HepG2 (cell line): Measurements from ENCODE around the gene KLRF2. TPM values are rescaled to one million over a fixed set of nuclear protein-coding genes. Genes with fewer than 3 reads are reported as not detected.

Experiments used
- ATAC-seq: fragments of 200-7000 bp; cut with Tn5 transposase; 3 replicates; pipeline ENCODE4 v1.9.1; 2020; ENCODE audit warnings: mild to moderate bottlenecking, moderate library complexity
- BruUV-seq: library from RNA; stranded (reverse); fragments of 400-500 nt; replicated peaks from 2 replicates; lab custom pipeline; 2021; lab: Mats Ljungman, UMichigan
- CTCF ChIA-PET: fragments of 300-600 bp; formaldehyde crosslinking; extraction: SDS; loops from one replicate; lab custom pipeline; 2021; ENCODE audit warnings: low total read pairs, inconsistent platforms, low intra/inter-chr PET ratio; lab: Yijun Ruan, JAX
- POLR2A ChIA-PET: fragments of 350-600 bp; sonication (Branson Sonifier 250); formaldehyde crosslinking; loops from one replicate; lab custom pipeline; 2020; ENCODE audit warnings: antibody characterized with exemption, inconsistent platforms; lab: Yijun Ruan, JAX
- DNase-seq: peaks from one replicate; pipeline ENCODE4 v3.0.0-alpha.2; 2015; ENCODE audit warnings: low spot score
- FAIRE-seq: peaks from 3 replicates; lab custom pipeline; 2011; peaks lifted over from hg19 to GRCh38; lab: Jason Lieb, UNC
- H2AFZ ChIP-seq: one replicate; pipeline ENCODE4 v1.6.1; 2011; ENCODE audit warnings: low read length, inconsistent platforms
- H3K27ac ChIP-seq: fragments of 300-600 bp; 3 replicates; pipeline ENCODE4 v1.8.0; 2011; ENCODE audit warnings: mixed run types, mild to moderate bottlenecking, mixed read lengths, low read length, inconsistent platforms; ENCODE audit not compliant: insufficient read depth; ENCODE audit errors: extremely low read length
- H3K27me3 ChIP-seq, 2 experiments: fragments of 200-600 bp in 1 of 2; 2 replicates in 1 of 2; 3 replicates in 1 of 2; pipeline versions ENCODE4 v1.6.0 to v1.8.0; 2011; ENCODE audit warnings: low read length in 2 of 2, mild to moderate bottlenecking in 2 of 2, moderate library complexity in 2 of 2, inconsistent platforms in 1 of 2; ENCODE audit not compliant: insufficient read depth in 2 of 2, control insufficient read depth in 1 of 2
- H3K36me3 ChIP-seq, 2 experiments: fragments of 200-600 bp in 1 of 2; replicated peaks in 1 of 2; 2 replicates in 1 of 2; 3 replicates in 1 of 2; pipeline versions ENCODE4 v1.5.1 to v1.8.0; 2011; ENCODE audit warnings: low read length in 2 of 2, inconsistent platforms in 1 of 2; ENCODE audit not compliant: insufficient read depth in 2 of 2, control insufficient read depth in 1 of 2
- H3K4me1 ChIP-seq: 2 replicates; pipeline ENCODE4 v1.5.1; 2012; ENCODE audit warnings: low read length, inconsistent platforms; ENCODE audit not compliant: insufficient read depth
- H3K4me2 ChIP-seq: 2 replicates; pipeline ENCODE4 v1.6.0; 2011; ENCODE audit warnings: low read depth, low read length, inconsistent platforms
- H3K4me3 ChIP-seq, 3 experiments: fragments of 200-600 bp in 1 of 3; sonication (generic), shearing (Covaris generic) in 1 of 3; replicated peaks in 1 of 3; 2 replicates each; pipeline ENCODE4 v1.5.1; 2011 to 2016; ENCODE audit warnings: low read length in 3 of 3, inconsistent platforms in 2 of 3, low read depth in 2 of 3, mild to moderate bottlenecking in 2 of 3, control low read depth in 1 of 3, mixed read lengths in 1 of 3; ENCODE audit not compliant: insufficient read depth in 1 of 3
- H3K79me2 ChIP-seq: one replicate; pipeline ENCODE4 v1.6.1; 2011; ENCODE audit warnings: low read length, inconsistent platforms; ENCODE audit not compliant: insufficient read depth
- H3K9ac ChIP-seq: 2 replicates; pipeline ENCODE4 v1.6.0; 2011; ENCODE audit warnings: mild to moderate bottlenecking, low read depth, low read length, inconsistent platforms; ENCODE audit not compliant: insufficient read depth
- H3K9me3 ChIP-seq: 2 replicates; pipeline ENCODE4 v1.5.1; 2012; ENCODE audit warnings: mild to moderate bottlenecking, low read length
- H4K20me1 ChIP-seq: 2 replicates; pipeline ENCODE4 v1.6.0; 2011; ENCODE audit warnings: inconsistent platforms, mild to moderate bottlenecking, low read length, moderate library complexity; ENCODE audit not compliant: insufficient read depth
- BORCS8-MEF2B ChIP-seq: sonication (generic); formaldehyde crosslinking; IDR thresholded peaks from 2 replicates; pipeline ENCODE4 v1.8.0; 2022; ENCODE audit warnings: mild to moderate bottlenecking, missing genetic modification reagents
- BRF2 ChIP-seq: sonication (generic); formaldehyde crosslinking; IDR thresholded peaks from 2 replicates; pipeline ENCODE4 v1.8.1; 2022; ENCODE audit warnings: mild to moderate bottlenecking, missing genetic modification reagents
- RARG ChIP-seq: sonication (generic); formaldehyde crosslinking; IDR thresholded peaks from 2 replicates; pipeline ENCODE4 v1.4.0; 2020; ENCODE audit warnings: low read depth, mild to moderate bottlenecking, missing genetic modification reagents
- ZBTB1 ChIP-seq: sonication (generic); formaldehyde crosslinking; IDR thresholded peaks from 2 replicates; pipeline ENCODE4 v1.4.0; 2020; ENCODE audit warnings: missing genetic modification reagents, borderline replicate concordance
- ZBTB4 ChIP-seq: sonication (generic); formaldehyde crosslinking; IDR thresholded peaks from 2 replicates; pipeline ENCODE4 v1.4.0; 2020; ENCODE audit warnings: missing genetic modification reagents, mild to moderate bottlenecking, borderline replicate concordance
- ZBTB46 ChIP-seq: sonication (generic); formaldehyde crosslinking; IDR thresholded peaks from 2 replicates; pipeline ENCODE4 v1.4.0; 2020; ENCODE audit warnings: mild to moderate bottlenecking, missing genetic modification reagents, borderline replicate concordance
- ZNF180 ChIP-seq: sonication (generic); formaldehyde crosslinking; IDR thresholded peaks from 2 replicates; pipeline ENCODE4 v1.4.0; 2020; ENCODE audit warnings: low read depth, missing genetic modification reagents, borderline replicate concordance
- ZNF207 ChIP-seq: fragments of 450-650 bp; IDR thresholded peaks from 2 replicates; pipeline ENCODE4 v1.6.1; 2016; ENCODE audit warnings: antibody characterized with exemption, borderline replicate concordance
- ZNF280D ChIP-seq: sonication (generic); formaldehyde crosslinking; IDR thresholded peaks from 2 replicates; pipeline ENCODE4 v1.5.1; 2020; ENCODE audit warnings: mild to moderate bottlenecking, missing genetic modification reagents
- ZNF383 ChIP-seq: sonication (generic); formaldehyde crosslinking; IDR thresholded peaks from 2 replicates; pipeline ENCODE4 v1.4.0; 2020; ENCODE audit warnings: missing genetic modification reagents, mild to moderate bottlenecking, borderline replicate concordance
- ZXDC ChIP-seq: sonication (generic); formaldehyde crosslinking; IDR thresholded peaks from 2 replicates; pipeline ENCODE4 v1.5.0; 2020; ENCODE audit warnings: mild to moderate bottlenecking, missing genetic modification reagents
- WGBS: methylation state at CpG from one replicate; pipeline ENCODE4 v1.1.6; 2017; ENCODE audit warnings: low lambda C conversion rate; 5-methylcytosine and 5-hydroxymethylcytosine counted together
- in situ Hi-C: cut with HindIII; loops from 2 replicates; pipeline ENCODE4 v1.10.0; 2017; ENCODE audit warnings: low pct_unique_long_range_greater_than_20kb; ENCODE audit not compliant: extremely low pct_ligation_motif_present
- intact Hi-C: fragments of 100-400 bp; cut with micrococcal nuclease; formaldehyde crosslinking; loops from one replicate; pipeline ENCODE4 v1.10.0; 2022; ENCODE audit not compliant: unreplicated experiment
- polyA plus RNA-seq, 8 experiments: library from polyadenylated mRNA; depleted of rRNA in 3 of 8; stranded (reverse) in 7 of 8; unstranded in 1 of 8; fragments of >200 nt; fragmentation: Illumina TruSeq in 4 of 8; extraction: Trizol in 4 of 8; gene quantifications; 2 replicates each; pipeline versions ENCODE4 v1.2.1 to v1.2.3, GENCODE V29; 2011 to 2016; ENCODE audit warnings: low read depth in 4 of 8, missing spikeins in 1 of 8, mixed read lengths in 1 of 8; ENCODE audit not compliant: insufficient read depth in 1 of 8
- total RNA-seq, 5 experiments: library from RNA; depleted of rRNA; stranded (reverse); fragments of >200 nt; fragmentation: Illumina TruSeq; extraction: Trizol; gene quantifications; 2 replicates each; pipeline ENCODE4 v1.2.3, GENCODE V29; 2016; ENCODE audit warnings: low read depth in 1 of 5

The KLRF2 gene
- total and polyA plus RNA-seq, 2 of the 13 experiments (the other 11 are each of a cell fraction or from before 2014, with no cell fraction given), result not detected

GRCh38 chr12:9941838-9942237, 60.5 kb downstream of the KLRF2 start:
- no TSS peak for BruUV-seq
- ATAC-seq, result no peak
- Histone ChIP-seq H3K27ac (no peak overlapping the region), H3K36me3 (no peaks in the 10 kb centered on the region), H4K20me1 (no peaks in the 10 kb centered on the region), H3K9me3 (no peaks in the 10 kb centered on the region), H2AFZ (no peak overlapping the region), H3K79me2 (no peaks in the 10 kb centered on the region), H3K4me3 (no peak overlapping the region), H3K4me2 (no peak overlapping the region), H3K27me3 (peaks cover 0 to 4% of the 10 kb centered on the region in 2 experiments; a peak in 1 of 5 replicates), H3K9ac (no peak overlapping the region), H3K4me1 (no peaks in the 10 kb centered on the region)
- WGBS, result 6% methylated on average over 1 of the region's 1 CpG
- intact Hi-C loops (no loop called here), in situ Hi-C loops (no loop called here)
- DNase-seq, result no peak
- ChIA-PET CTCF (no interaction called here), POLR2A (no interaction called here)
- FAIRE-seq, result no peak
- TF ChIP-seq BORCS8-MEF2B (CRISPR knock-in tag) (no peak), ZBTB4 (CRISPR knock-in tag) (no peak), ZBTB1 (CRISPR knock-in tag) (no peak), ZXDC (no peak), ZNF383 (CRISPR knock-in tag) (no peak), ZBTB46 (CRISPR knock-in tag) (no peak), BRF2 (CRISPR knock-in tag) (no peak), ZNF280D (CRISPR knock-in tag) (no peak), ZNF207 (no peak), ZNF180 (CRISPR knock-in tag) (no peak), RARG (no peak)
